GM21381 (cell line): ENCODE results near the gene ESYT2.
"Not testable (repeated sequence)": the region's sequence is repeated elsewhere in the genome, so short reads cannot be mapped to it uniquely, and the experiment has no call there.

Source experiments
- ATAC-seq: cut with Tn5 transposase; IDR thresholded peaks from one replicate; pipeline ENCODE4 v1.9.1; 2021; ENCODE audit warnings: mild to moderate bottlenecking, moderate library complexity; ENCODE audit not compliant: unreplicated experiment

ESYT2 gene

DNA sequence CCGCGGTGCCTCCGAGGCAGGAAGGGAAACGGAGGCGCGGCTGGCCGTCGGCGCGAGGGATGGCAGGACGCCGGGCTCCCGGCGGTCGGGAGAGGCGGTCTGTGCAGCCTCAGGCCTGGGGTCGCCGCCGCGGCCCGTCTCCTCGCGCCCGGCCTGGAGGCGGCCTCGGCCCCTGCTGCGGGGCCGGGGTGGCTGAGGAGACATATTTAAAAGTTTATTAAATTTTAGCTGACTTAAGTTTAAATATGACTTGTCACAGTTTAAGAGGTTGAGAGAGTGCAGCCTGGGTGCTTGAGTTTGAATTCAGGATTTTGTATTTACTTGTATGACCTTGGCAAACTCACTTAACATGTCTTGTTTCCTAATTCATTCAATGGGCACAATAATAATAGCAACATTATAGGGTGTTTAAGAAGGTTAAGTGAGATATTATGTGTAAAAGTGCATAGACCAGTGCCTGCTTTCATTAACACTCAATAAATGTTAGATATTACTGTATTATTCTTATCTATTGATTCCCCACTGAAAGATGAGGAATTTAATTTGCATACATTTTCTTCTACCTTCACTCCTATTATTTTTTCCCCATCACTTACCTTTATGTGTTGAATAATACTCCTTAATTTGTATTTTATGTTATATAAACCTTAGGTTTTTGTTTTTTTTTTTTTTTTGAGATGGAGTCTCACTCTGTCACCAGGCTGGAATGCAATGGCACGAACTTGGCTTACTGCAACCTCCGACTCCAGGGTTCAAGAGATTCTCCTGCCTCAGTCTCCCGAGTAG is 27.8 kb upstream of the ESYT2 start:
- peak; percentile 28 for ATAC-seq

- no peak for ATAC-seq
Observed at GRCh38 chr7:158854681-158855081, 25.4 kb upstream of the ESYT2 start.

- no peak for ATAC-seq
Observed at GRCh38 chr7:158850545-158851102, 21.3 kb upstream of the ESYT2 start.

- no peak for ATAC-seq
Observed at GRCh38 chr7:158849768-158850544, 20.6 kb upstream of the ESYT2 start.

DNA sequence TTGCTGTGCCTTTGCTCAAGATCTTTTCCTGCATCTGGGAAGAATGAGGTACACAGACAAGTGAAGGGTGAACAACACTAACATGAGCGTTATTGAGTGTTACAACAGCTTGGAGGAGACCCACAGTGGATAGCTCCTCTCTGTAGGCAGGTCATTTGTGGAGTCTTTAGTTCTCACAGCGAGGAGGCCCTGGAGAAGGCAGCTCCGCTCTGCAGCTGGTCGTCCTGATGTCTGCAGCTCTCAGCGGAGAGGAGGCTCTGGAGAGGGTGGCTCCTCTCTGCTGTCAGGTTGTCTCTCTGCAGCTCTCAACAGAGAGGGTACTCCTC is 20.1 kb upstream of the ESYT2 start:
- ATAC-seq, result no peak

DNA sequence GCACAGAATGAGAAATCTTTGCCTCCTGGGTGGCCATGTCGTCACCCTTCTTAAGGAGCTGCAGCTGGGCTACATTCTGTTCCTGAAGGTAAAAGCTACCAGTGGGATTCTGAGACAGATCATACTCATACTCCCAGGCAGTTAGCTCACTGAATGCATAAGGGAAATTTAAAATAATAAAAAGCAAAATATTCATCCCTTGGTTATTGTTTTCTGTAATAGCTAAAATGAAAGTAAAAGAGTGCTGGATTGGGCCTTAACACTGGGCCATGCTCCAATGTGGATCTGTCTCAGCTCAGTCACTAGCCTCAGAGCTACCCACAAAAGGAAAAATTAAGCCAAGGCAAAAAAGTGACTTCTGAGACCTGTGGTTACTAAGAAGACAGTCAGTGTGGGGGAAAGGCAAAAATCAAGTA is 18.1 kb upstream of the ESYT2 start:
- no peak for ATAC-seq

- no peak for ATAC-seq
Observed at GRCh38 chr7:158846304-158846703, 17.0 kb upstream of the ESYT2 start.

DNA sequence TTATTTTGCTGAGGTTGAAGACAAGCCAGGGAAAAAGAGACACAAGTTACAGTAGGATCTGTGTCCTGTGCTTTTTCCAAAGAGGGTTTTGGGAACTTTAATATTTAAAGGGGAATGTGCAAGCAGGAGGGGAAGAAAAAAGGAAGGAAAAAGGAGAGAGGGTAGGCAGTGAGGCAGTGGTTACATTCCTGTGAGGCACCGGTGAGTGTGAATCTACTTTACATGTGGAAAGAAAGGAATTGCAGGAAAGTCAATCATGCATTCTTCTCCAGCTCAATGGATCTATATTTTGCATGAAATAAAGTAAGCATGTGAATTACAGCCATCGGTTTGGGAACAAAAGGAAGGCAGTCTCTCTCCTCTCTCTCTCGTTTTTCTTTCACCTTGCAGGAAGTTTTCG is 14.5 kb upstream of the ESYT2 start:
- ATAC-seq, result no peak

- no peak for ATAC-seq
Observed at GRCh38 chr7:158842486-158842885, 13.2 kb upstream of the ESYT2 start.

DNA sequence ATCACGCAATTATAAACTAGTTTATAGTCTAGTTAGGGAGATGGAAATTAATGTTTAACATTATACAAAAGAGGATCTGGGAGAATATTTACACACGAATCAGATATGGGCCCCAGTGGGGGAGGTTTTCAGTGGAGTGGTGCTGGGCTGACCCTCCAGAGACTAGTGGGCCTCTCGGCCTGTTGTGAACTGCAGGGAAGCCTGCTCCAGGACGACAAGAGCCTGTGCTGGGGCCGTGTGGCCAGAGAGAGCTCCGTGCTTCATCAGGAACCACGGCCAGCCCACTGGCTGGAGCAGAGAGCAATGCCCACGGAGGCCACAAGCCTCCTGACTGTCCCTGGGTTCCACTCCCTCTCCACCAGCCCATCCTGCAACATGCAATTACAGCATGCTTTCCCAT is 11.3 kb upstream of the ESYT2 start:
- ATAC-seq, result no peak

- ATAC-seq, result not testable (repeated sequence)
Observed at GRCh38 chr7:158839177-158839576, 9.9 kb upstream of the ESYT2 start.

DNA sequence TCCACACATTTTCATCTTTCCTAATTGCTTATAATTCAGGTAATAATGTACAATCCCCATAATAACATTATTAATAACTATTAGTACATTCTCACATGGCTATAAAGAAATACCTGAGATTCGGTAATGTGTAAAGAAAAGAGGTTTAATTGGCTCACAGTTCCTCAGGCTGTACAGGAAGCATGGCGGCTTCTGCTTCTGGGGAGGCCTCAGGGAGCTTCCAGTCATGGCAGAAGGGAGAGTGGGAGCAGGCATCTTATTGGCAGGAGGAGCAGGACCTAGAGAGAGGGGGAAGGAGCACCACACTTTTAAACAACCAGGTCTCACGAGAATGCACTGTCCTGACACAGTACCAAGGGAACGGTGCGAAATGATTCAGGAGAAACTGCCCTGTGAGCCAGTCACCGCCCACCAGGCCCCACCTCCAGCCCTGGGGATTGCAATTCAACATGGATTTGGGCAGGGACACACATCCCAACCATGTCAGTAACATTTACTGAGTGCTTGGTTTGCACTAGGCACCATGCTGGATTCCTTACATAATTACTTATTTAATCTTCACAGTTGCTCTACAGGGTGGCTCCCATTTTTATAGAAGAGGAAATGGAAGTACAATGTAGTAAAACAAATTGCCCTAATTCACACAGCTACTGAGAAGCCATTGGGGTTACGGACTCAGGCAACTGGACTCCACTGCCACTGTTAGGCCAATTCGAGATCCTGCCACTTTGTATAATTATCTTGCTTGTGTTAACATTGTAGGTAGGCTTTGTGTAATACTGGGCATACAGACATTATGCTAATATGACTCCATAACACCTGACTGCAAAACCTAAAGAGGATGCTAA is 8.7 kb upstream of the ESYT2 start:
- no peak for ATAC-seq

GRCh38 chr7:158836692-158837091 is 7.4 kb upstream of the ESYT2 start:
- ATAC-seq, result no peak

DNA sequence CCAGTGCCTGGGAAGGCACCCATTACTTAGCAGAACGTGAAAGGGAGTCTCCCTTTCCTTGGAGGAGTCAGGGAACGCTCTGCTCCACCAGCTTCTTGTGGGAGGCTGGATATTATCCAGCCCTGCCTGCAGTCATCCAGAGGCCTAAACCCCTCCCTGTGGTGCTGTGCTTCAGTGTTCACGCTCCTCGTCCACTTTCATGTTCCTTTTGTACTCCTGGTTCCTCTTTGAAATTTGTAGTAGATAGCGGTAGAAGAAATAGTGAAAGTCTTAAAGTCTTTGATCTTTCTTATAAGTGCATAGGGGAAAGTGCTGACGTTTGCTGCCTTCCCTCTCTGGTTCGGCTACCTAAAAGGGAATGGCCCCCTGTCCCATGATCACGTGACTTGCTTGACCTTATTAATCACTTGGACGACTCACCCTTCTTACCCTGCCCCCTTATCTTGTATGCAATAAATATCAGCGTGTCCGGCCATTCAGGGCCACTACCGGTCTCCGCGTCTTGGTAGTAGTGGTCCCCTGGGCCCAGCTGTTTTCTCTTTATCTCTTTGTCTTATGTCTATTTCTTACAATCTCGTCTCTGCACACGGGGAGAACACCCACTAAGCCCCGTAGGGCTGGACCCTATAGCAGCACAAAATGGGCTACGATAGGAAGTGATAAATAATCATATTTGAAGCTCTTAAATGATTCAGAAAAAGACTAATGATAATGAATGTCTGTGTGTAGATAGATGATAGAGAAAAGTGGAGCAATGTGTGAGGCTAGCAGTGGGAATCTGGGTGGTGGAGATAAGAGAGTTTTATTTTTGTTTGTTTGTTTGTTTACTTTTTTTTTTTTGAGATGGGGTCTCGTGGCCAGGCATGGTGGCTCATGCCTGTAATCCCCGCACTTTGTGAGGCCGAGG is 5.8 kb upstream of the ESYT2 start:
- no peak for ATAC-seq

DNA sequence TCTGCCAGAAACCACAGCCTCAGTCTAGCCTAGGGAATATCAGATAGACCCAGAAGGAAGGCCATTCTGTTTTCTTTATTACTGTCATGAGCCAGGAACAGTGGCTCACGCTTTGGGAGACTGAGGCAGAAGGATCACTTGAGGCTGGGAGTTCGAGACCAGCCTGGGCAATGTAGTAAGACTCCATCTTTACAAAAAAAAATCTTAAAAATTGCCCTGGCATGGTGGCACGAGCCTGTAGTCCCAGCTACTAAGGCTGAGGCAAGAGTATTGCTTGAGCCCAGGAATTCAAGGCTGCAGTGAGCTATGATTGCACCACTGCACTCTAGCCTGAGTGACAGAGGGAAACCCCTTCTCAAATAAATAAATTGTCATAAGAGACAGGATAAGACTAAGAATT is 3.7 kb upstream of the ESYT2 start:
- no peak for ATAC-seq

DNA sequence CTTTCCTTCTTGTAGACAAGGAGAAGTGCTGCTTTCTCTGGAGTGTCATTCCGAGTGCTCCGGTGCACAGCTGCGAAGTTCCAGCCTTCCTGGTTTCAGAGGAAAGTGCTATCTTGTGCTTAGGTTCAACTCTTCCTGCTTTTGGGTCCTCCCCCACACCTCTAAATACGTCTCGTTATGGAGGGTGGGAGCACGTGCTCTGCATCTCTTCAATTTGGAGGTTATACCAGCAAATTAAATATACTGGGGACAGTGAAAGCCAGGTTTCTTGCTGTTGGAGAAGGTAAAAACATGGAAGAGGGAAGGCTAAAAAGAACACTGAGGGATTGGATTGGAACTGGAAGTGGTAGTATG is 2.4 kb upstream of the ESYT2 start:
- no peak for ATAC-seq

DNA sequence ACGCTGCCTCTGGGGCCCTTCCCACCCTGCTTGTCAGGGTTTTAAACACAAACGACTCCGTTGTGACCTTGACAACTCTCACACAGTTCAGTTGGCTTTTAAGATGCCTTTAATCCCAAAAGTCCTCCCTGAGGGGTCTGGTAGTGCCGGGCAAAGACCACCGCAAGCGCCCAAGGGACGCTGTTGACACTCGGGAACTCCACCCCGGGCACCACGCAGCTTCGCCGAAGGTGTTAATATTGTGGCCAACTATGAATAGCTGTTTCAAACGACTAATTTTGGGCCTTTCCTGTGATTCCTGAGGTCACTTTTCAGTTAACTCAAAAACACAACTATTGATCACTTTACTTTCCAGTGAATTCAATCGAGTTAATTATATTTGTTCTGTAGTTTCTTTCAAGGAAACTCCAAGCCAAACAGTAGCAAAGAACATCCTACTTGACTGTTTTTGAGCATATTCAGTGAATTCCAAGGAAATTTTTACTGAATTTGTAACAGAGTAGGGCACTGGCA is 958 bp upstream of the ESYT2 start:
- ATAC-seq, result no peak

DNA sequence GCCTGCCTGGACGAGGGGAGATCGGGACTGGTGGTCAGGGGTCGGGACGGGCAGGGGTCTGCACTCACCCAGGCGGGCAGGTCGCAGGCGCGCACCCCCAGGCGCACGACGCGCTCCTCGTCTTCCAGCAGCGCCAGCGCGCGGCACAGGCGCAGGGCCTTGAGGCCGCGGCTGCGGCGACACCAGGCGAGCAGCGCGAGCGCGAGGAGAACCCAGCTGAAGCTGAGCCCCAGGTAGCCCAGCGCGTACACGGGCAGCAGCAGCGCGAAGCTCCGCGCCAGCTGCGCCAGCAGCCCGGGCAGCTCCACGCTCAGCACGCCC is 328 bp downstream of the ESYT2 start:
- peak; percentile 50 for ATAC-seq

GRCh38 chr7:158828133-158829020 is 932 bp downstream of the ESYT2 start:
- ATAC-seq, result no peak
